Effector memory CD8-positive, alpha-beta T cell (primary cell): ENCODE data around the gene MTPN.
A peak's percentile ranks its signal among the peaks of the same experiment; 100 is the strongest.

ENCODE experiments used
- ATAC-seq: fragments of 150-1000 bp; cut with Tn5 transposase; replicated peaks from 2 replicates; pipeline ENCODE4 v1.10.0; 2021; ENCODE audit warnings: mild to moderate bottlenecking, moderate library complexity
- DNase-seq, 3 experiments: peaks; one replicate each; pipeline ENCODE4 v3.0.0; 2021
- H3K27ac Mint-ChIP-seq, 2 donors: one replicate each; pipeline ENCODE4 v1.8.0; 2022; ENCODE audit warnings: mild to moderate bottlenecking in 2 of 2, mixed read lengths in 2 of 2, moderate library complexity in 2 of 2
- H3K27me3 Mint-ChIP-seq, 2 donors: one replicate each; pipeline ENCODE4 v1.8.0; 2022; ENCODE audit warnings: mixed read lengths in 2 of 2
- H3K36me3 Mint-ChIP-seq: one replicate; pipeline ENCODE4 v1.8.0; 2022; ENCODE audit warnings: mild to moderate bottlenecking, moderate library complexity, mixed read lengths; ENCODE audit not compliant: insufficient read depth
- H3K4me1 Mint-ChIP-seq, 2 donors: one replicate each; pipeline ENCODE4 v1.8.0; 2022; ENCODE audit warnings: low read depth in 2 of 2, mixed read lengths in 2 of 2
- H3K4me3 Mint-ChIP-seq, 2 donors: one replicate each; pipeline ENCODE4 v1.8.0; 2022; ENCODE audit warnings: mild to moderate bottlenecking in 2 of 2, mixed read lengths in 2 of 2, moderate library complexity in 2 of 2
- H3K9me3 Mint-ChIP-seq, 2 donors: one replicate each; pipeline ENCODE4 v1.8.0; 2022; ENCODE audit warnings: mixed read lengths in 2 of 2
- total RNA-seq, 9 experiments: gene quantifications; one replicate each; lab custom pipeline; 2026; lab: John Stamatoyannopoulos, UW

The MTPN gene
- total RNA-seq, result 126 to 326 (median 200) reads per million in 9 experiments

- H3K36me3 Mint-ChIP-seq, result peaks cover 23% of the 10 kb centered on the region
- H3K4me1 Mint-ChIP-seq, result peaks cover 59 to 65% of the 10 kb centered on the region in 2 donors
- ATAC-seq, result peak; percentile 76
- peak; percentile 94 to 98 (median 97) for DNase-seq
- H3K9me3 Mint-ChIP-seq, result peaks cover 0 to 7% of the 10 kb centered on the region in 2 donors
- H3K27ac Mint-ChIP-seq, result peak within 1 kb of the TSS; percentile 95
- H3K27me3 Mint-ChIP-seq, result no peaks in the 10 kb centered on the region
- H3K4me3 Mint-ChIP-seq, result peak within 1 kb of the TSS; percentile 96
Observed at GRCh38 chr7:135977007-135977741, at the start of gene MTPN. Gene MTPN, minus strand, starts transcription at chr7:135977359. Its CDS starts 259 bp downstream, at chr7:135977100.

DNA sequence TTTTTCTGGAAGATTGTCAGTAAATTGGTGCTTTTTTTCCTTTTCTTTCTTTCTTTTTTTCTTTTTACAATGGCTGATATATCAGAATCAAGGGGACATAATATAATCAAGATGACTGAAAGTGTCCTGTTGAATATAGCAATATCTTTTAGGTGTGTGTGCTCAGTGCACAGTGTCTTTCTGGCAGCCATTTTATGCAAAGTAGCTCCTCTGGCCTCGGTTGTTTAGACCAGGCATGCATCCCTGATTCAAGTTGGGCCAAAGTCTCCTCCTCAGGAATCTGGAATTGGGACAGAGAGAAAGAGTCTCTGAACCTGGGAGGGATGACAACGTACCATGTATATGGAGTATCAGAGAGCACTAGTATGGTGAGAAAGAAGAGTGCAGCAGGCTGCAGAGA is 49.0 kb upstream of the MTPN start:
- H3K4me1 Mint-ChIP-seq, result peaks cover 0 to 8% of the 10 kb centered on the region in 2 donors
- H3K27me3 Mint-ChIP-seq, result no peaks in the 10 kb centered on the region
- H3K27ac Mint-ChIP-seq, result no peak overlapping the region
- H3K9me3 Mint-ChIP-seq, result no peaks in the 10 kb centered on the region
- DNase-seq (no peak), ATAC-seq (no peak)
- peaks cover 5% of the 10 kb centered on the region for H3K36me3 Mint-ChIP-seq
- no peak overlapping the region for H3K4me3 Mint-ChIP-seq

- Mint-ChIP-seq H3K36me3 (peaks cover 5% of the 10 kb centered on the region), H3K9me3 (no peaks in the 10 kb centered on the region), H3K27me3 (no peaks in the 10 kb centered on the region), H3K4me3 (no peak overlapping the region), H3K4me1 (no peaks in the 10 kb centered on the region), H3K27ac (no peak overlapping the region)
- ATAC-seq (no peak), DNase-seq (no peak)
Observed at GRCh38 chr7:136023134-136023869, 46.1 kb upstream of the MTPN start.

DNA sequence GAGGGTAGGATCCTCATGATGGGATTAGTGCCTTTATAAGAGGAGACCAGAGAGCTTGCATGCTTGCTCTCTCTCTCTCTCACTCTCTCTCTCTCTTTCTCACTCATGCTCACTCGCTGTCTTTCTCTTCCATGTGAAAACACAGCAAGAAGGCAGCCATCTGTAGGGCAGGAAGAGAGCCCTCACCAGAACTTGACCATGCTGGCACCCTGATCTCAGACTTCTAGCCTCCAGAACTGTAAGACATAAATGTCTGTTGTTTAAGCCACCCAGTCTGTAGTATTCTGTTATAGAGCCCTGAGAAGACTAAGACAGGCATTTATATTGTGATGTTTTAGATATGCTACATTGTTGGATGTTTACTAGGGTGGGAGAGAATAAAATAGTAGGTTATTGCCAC is 43.4 kb upstream of the MTPN start:
- no peak overlapping the region for H3K4me3 Mint-ChIP-seq
- H3K36me3 Mint-ChIP-seq, result peaks cover 2% of the 10 kb centered on the region
- no peak overlapping the region for H3K27ac Mint-ChIP-seq
- DNase-seq (no peak), ATAC-seq (no peak)
- H3K4me1 Mint-ChIP-seq, result no peaks in the 10 kb centered on the region
- no peaks in the 10 kb centered on the region for H3K27me3 Mint-ChIP-seq
- H3K9me3 Mint-ChIP-seq, result no peaks in the 10 kb centered on the region

- ATAC-seq, result no peak
Observed at GRCh38 chr7:136018104-136018503, 40.9 kb upstream of the MTPN start.

GRCh38 chr7:136016649-136017395 is 39.7 kb upstream of the MTPN start:
- Mint-ChIP-seq H3K9me3 (no peaks in the 10 kb centered on the region), H3K36me3 (no peaks in the 10 kb centered on the region), H3K4me3 (no peak overlapping the region), H3K27ac (no peak overlapping the region), H3K27me3 (no peaks in the 10 kb centered on the region), H3K4me1 (peaks cover 4 to 6% of the 10 kb centered on the region in 2 donors)
- DNase-seq (no peak), ATAC-seq (no peak)

More at GRCh38 chr7:136018104-136018503, 40.9 kb upstream of the MTPN start:
- no peak for DNase-seq
- Mint-ChIP-seq H3K36me3 (no peaks in the 10 kb centered on the region), H3K9me3 (no peaks in the 10 kb centered on the region), H3K27me3 (no peaks in the 10 kb centered on the region), H3K4me1 (no peaks in the 10 kb centered on the region), H3K27ac (no peak overlapping the region), H3K4me3 (no peak overlapping the region)

DNA sequence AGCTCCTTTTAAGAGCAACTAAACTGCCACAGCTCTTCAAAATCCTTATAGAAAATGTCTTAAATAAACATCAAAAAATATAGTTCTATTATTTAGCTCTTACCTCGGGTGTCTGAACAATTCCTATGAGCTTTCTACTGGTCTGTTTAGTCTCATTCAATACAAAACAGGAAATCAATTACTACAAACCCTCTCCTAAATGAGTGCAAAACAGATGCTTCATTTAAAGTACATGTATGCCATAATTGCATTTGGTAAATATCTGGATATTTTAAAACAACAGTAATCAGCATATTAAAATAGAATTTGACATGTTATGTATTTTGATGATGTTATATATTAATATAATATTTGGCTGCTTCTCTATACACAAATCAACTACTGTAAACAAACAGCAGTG is 38.5 kb upstream of the MTPN start:
- Mint-ChIP-seq H3K36me3 (no peaks in the 10 kb centered on the region), H3K27me3 (no peaks in the 10 kb centered on the region), H3K4me3 (no peak overlapping the region), H3K27ac (no peak overlapping the region), H3K4me1 (peaks cover 4 to 6% of the 10 kb centered on the region in 2 donors), H3K9me3 (no peaks in the 10 kb centered on the region)
- ATAC-seq (no peak), DNase-seq (no peak)

DNA sequence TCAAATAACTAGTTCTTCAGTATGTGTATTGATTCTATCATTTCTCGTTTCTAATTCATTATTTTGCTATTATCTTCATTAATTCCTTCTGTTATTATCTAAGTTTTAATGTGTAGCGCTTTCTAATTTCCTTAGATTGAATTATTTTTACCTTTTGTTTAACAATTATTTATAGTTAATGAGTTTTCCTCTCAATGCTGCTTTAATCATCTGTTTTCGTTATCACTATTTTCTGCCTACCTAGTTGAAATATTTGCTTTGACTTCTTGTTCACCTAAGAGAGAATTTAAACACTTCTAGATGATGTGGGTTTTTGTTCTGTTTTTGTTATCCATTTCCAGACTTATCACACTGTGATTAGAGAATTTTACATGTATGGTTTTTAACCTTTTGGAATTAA is 37.5 kb upstream of the MTPN start:
- ATAC-seq, result no peak
- no peak overlapping the region for H3K4me3 Mint-ChIP-seq
- H3K4me1 Mint-ChIP-seq, result peaks cover 4 to 6% of the 10 kb centered on the region in 2 donors
- H3K27me3 Mint-ChIP-seq, result no peaks in the 10 kb centered on the region
- no peaks in the 10 kb centered on the region for H3K36me3 Mint-ChIP-seq
- no peak for DNase-seq
- H3K9me3 Mint-ChIP-seq, result no peaks in the 10 kb centered on the region
- no peak overlapping the region for H3K27ac Mint-ChIP-seq

GRCh38 chr7:136012238-136012637 is 35.1 kb upstream of the MTPN start:
- no peak for ATAC-seq
- Mint-ChIP-seq H3K4me3 (no peak overlapping the region), H3K27me3 (no peaks in the 10 kb centered on the region), H3K4me1 (peaks cover 4 to 6% of the 10 kb centered on the region in 2 donors), H3K9me3 (no peaks in the 10 kb centered on the region), H3K36me3 (no peaks in the 10 kb centered on the region), H3K27ac (no peak overlapping the region)
- DNase-seq, result no peak

GRCh38 chr7:136009488-136010079 is 32.4 kb upstream of the MTPN start:
- peaks cover 4 to 6% of the 10 kb centered on the region in 2 donors for H3K4me1 Mint-ChIP-seq
- no peak overlapping the region for H3K4me3 Mint-ChIP-seq
- H3K36me3 Mint-ChIP-seq, result no peaks in the 10 kb centered on the region
- no peaks in the 10 kb centered on the region for H3K27me3 Mint-ChIP-seq
- no peak overlapping the region for H3K27ac Mint-ChIP-seq
- H3K9me3 Mint-ChIP-seq, result no peaks in the 10 kb centered on the region
- DNase-seq (peak in 2 of 3 experiments; percentile 13 to 22), ATAC-seq (no peak)

DNA sequence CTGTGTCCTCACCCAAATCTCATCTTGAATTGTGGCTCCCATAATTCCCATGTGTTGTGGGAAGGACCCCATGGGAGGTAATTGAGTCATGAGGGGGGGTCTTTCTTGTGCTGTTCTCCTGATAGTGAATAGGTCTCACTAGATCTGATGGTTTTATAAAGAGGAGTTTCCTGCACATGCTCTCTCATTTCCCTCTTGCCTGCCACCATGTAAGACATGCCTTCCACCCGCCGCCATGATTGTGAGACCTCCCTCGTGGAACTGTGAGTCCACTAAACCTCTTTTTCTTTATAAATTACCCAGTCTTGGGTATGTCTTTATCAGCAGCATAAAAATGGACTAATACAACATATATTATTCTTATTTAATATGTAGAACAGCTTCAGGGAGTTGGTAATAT is 29.0 kb upstream of the MTPN start:
- ATAC-seq, result no peak
- no peaks in the 10 kb centered on the region for H3K36me3 Mint-ChIP-seq
- DNase-seq, result no peak
- H3K27ac Mint-ChIP-seq, result no peak overlapping the region
- no peaks in the 10 kb centered on the region for H3K9me3 Mint-ChIP-seq
- H3K4me1 Mint-ChIP-seq, result no peaks in the 10 kb centered on the region
- no peaks in the 10 kb centered on the region for H3K27me3 Mint-ChIP-seq
- no peak overlapping the region for H3K4me3 Mint-ChIP-seq

GRCh38 chr7:136004083-136004482 is 26.9 kb upstream of the MTPN start:
- Mint-ChIP-seq H3K36me3 (no peaks in the 10 kb centered on the region), H3K27ac (no peak overlapping the region), H3K4me3 (no peak overlapping the region), H3K4me1 (peaks cover 0 to 4% of the 10 kb centered on the region in 2 donors), H3K9me3 (no peaks in the 10 kb centered on the region), H3K27me3 (no peaks in the 10 kb centered on the region)
- ATAC-seq (no peak), DNase-seq (no peak)

DNA sequence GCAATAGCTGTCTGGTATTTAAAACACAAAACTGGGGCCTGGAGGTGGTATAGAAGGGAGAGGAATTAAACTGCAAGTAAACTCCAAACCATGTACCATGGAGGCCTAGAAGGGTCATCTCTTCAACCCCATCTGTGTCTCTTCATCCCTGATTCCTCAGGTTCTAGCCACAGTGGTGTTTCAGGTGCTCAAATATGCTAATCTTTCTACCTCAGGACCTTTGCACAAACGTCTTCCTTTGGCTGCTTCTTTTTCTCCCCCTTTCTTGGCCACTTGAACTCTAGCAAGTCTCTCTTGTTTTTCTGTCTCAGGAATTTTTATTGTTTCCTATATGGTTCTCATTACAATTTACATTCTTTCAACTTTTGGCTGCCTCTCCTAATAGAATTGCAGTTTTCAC is 25.6 kb upstream of the MTPN start:
- DNase-seq, result no peak
- peaks cover 0 to 4% of the 10 kb centered on the region in 2 donors for H3K4me1 Mint-ChIP-seq
- H3K36me3 Mint-ChIP-seq, result no peaks in the 10 kb centered on the region
- no peak overlapping the region for H3K4me3 Mint-ChIP-seq
- H3K27ac Mint-ChIP-seq, result no peak overlapping the region
- no peak for ATAC-seq
- H3K27me3 Mint-ChIP-seq, result no peaks in the 10 kb centered on the region
- H3K9me3 Mint-ChIP-seq, result no peaks in the 10 kb centered on the region
